Activated CD8-positive, alpha-beta memory T cell treated with anti-CD3 and anti-CD28 coated beads, Interleukin-2, amount 50 U/mL, for 1 hour (primary cell): ENCODE data around the gene HMBS.
"Not testable (repeated sequence)": the region's sequence is repeated elsewhere in the genome, so short reads cannot be mapped to it uniquely, and the experiment has no call there.

Experiments
- DNase-seq: peaks from one replicate; pipeline ENCODE4 v3.0.0-alpha.2; 2020; ENCODE audit errors: extremely low read depth

Gene HMBS

DNA sequence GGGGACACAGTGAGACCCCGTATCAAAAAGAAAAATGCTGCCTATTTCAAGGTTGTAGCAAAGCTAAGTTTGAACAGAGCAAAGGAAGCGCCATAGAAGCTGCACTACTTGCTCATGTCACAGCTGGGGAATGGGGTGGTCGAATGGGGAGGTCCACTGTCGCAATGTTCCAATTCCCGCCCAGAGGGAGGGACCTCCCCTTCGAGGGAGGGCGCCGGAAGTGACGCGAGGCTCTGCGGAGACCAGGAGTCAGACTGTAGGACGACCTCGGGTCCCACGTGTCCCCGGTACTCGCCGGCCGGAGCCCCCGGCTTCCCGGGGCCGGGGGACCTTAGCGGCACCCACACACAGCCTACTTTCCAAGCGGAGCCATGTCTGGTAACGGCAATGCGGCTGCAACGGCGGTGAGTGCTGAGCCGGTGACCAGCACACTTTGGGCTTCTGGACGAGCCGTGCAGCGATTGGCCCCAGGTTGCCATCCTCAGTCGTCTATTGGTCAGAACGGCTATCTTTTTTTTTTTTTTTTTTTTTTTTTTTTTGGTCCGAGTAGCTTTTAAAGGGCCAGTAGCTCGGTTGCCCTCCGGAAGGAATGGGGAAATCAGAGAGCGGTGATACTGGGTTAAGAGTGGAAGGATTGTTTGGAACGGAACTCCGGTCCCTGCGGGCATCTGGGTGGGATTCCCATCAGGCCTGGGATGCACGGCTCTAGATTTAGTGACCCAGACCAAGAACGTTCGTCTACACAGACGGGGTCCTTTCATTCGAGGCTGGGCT lies at the start of gene HMBS:
TSS of gene HMBS (plus strand) at position 219 of the 774 bp plus-strand sequence. CDS start at position 372, 153 bp downstream.
- peak; percentile 77 for DNase-seq

DNA sequence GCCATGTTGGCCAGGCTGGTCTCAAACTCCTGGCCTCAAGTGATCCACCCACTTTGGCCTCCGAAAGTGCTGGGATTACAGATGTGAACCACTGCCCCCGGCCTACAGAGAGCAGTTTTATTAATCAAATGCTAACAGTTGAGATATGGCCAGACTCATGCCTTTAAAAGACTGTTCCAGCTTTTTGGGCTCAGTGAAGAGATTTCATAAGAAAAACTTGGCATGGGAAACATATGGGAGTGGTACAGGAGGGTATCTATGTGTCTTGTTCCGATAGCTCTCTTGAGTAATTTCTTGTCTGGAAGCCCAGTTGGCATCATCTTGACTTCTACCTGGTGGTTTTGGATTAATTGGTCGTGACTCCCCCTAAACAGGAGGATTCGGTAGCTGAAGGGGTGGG lies 45.8 kb upstream of the HMBS start:
- no peak for DNase-seq

DNA sequence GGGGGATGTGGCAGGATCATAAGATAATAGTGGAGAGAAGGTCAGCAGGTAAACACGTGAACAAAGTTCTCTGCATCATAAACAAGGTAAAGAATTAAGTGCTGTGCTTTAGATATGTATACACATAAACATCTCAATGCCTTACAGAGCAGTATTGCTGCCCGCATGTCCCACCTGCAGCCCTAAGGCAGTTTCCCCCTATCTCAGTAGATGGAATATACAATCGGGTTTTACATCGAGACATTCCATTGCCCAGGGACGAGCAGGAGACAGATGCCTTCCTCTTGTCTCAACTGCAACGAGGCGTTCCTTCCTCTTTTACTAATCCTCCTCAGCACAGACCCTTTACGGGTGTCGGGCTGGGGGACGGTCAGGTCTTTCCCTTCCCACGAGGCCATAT lies 45.2 kb upstream of the HMBS start:
- DNase-seq, result not testable (repeated sequence)

DNA sequence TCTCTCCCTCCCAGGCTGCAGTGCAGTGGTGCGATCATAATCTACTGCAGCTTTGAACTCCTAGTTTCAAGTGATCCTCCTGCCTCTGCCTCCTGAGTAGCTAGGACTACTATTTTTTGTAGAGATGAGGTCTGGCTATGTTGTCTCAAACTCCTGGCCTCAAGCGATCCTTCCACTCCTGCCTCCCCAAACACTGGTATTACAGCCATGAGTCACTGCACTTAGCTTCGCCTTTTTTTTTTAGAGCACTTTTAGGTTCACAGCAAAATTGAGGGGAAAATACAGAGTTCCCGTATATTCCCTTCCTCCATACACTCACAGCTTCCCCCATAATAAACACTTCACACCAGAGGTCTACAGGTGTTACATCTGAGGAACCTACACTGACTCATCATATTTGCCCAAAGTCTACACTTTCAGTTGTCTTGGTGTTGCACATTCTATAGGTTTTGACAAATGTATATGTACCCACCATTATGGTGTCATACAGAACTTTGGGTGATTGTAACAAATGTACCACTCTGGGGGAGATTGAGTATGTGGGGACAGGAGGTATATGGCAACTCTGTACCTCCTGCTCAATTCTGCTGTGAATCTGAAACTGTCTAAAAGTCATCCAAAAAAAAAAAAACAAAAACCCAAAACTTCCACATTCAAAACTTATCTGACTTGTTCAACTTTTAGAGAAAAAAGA lies 42.7 kb upstream of the HMBS start:
- no peak for DNase-seq

DNA sequence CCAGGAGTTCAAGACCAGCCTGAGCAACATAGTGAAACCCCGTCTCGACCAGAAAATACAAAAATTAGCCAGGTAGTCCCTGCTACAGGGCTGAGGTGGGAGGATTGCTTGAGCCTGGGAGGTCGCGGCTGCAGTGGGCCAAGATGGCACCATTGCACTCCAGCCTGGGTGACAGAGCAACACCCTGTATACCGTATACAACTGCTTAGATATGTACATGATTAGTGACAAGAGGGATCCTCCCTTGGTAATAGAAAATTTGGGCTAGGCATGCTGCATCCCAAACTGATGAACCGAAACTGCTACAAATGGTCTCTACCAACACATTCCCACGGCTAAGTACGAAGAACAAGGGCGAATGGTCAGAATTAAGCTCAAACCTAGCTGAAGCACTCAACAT lies 41.8 kb upstream of the HMBS start:
- no peak for DNase-seq

GRCh38 chr11:119044708-119045107 lies 40.0 kb upstream of the HMBS start:
- no peak for DNase-seq

DNA sequence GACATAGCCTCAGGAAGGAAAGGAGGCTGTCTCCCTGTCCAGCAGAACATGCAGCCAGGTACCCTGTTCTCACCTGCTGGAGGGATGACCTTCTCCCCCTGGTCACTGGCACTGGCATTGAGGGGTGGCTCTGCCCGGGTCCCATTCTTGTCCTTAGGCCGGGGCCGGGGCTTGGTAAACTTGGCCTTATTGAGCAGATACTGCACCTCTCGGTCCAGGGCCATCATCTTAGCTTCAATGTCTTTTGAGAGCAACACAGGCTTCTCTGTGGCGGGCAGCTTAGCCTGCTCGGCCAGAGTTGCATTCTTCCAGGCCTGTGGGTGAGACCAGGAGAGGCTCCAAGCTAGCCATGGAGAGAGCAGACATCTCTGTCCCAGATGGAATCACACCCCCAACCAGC lies 38.2 kb upstream of the HMBS start:
- DNase-seq, result no peak

DNA sequence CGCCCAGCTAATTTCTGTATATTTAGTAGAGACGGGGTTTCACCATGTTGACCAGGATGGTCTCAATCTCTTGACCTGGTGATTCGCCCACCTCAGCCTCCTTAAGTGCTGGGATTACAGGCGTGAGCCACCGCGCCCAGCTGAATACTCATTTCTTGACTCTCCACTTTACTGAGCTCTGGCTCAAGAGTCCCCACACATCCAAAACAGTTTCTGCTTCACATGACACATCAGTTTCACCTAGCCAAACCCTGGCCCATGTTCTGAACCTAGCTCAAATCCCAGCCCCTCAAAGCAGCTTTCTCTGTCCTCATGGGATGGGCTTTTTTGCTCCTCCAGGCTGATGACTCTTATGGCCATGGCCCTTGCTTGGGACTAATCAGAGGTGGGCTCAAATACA lies 37.5 kb upstream of the HMBS start:
- DNase-seq, result no peak

- no peak for DNase-seq
Measured at GRCh38 chr11:119048644-119049043, 36.0 kb upstream of the HMBS start.

DNA sequence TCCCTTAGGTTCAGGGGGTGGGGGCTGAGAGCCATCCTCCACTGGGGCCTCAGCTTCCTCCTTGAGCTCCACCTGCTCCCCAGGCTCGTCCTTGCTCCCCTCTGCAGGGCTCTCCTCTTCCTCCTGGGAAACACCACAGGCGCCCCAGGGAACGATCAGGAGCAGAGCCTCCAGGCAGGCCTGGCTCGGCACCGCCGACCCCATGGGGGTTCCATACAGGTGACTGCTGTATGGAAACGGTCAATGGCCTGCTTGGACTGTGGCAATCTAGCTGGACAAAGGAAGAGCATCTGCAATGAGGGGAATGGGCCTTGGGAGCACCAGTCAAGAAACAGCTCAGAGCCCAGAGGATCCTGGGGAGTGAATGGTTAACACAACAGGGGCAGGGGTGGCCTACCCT lies 35.6 kb upstream of the HMBS start:
- DNase-seq, result no peak

DNA sequence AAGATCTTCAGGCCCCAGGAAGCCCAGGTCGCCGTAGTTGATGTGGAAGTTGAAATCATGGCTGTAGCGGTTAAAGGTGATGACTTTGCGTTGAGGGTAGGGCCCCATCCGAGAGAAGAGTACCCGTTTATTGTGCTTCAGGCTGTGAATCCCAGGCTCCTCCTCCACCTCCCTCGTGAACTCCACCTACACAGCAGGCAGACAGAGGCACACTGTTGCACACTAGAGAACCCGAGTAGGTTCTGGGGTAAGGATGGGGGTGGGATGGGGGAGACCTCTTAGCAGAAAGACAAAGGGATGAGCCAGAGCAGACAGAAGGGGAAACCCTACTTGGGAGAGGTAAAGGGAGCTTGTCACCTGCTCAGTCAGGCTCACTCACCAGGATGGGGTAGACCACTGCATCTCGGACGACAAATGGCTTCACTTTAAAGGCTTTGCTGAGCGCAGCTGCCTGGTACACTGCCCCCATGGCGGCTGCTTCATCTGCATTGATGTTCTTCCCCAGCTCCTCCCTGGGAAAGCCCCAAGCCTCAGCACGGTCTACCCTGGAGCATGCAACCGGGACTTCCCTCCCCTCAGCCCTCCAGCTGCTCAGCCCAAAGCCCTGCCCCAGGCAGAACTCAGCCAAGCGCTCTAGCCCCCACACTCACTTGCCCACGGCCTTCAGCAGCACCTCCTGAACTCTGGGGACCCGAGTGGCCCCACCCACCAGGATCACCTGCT lies 33.1 kb upstream of the HMBS start:
- DNase-seq, result no peak

DNA sequence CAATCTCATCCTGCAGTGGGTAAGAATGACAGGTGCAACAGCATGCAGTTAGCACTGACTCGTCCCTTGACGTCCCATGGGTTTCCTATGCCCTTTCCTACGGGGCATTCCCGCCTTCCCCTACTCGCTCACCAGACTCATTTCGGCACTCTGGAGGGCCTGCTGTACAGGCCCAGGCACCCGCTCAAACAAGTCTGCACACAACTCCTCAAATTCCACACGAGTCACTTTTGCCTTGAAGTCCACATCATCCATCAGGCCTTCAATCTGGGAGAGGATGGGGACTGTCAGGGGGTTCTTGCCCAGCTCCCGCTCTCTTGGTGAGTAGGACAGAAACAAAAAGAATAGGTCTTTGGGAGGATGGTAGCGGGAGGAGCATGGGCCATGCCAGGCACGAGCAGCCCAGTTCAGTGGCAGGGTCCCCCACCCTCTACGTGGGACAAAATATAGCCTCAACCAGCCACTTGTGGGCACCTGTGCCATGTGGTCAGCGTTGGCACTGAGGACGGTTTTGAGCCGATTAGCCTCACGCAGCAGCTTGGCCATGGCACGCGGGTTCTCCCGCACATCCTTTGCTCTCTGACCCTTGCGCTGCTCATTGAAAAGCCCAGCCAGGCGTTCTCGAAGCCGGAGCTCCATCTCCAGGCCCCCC lies 32.4 kb upstream of the HMBS start:
- DNase-seq, result no peak

GRCh38 chr11:119054418-119054817 lies 30.3 kb upstream of the HMBS start:
- DNase-seq, result no peak

GRCh38 chr11:119055901-119056300 lies 28.8 kb upstream of the HMBS start:
- no peak for DNase-seq

DNA sequence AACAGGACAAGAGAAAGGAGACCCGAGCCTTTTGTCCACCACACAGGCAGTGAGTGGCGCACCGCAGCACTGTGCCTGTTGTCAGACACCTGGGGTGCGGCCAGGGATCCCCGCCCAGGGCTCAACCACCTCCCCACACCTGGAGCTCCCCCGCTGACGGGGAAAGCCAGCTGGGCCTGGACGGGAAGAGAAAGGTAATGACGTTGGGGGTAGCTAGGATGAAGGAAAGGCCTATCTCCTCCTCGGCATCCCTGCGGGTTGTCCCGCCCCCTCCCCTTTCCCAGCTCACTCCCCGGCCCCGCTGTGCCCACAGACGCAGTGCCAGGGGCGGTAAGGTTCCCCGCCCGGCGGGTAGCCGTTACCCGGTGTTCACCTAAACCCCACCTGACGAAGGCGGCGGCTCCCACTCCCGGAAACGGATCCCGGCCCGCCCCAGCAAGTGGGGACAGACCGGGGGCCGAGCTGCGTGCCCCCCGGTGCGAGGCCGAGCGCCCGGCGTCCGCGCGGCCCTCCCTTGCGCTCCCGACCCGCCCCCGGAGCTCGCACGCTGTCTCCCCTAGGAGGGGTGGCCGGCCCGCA lies 28.2 kb upstream of the HMBS start:
- DNase-seq, result no peak

DNA sequence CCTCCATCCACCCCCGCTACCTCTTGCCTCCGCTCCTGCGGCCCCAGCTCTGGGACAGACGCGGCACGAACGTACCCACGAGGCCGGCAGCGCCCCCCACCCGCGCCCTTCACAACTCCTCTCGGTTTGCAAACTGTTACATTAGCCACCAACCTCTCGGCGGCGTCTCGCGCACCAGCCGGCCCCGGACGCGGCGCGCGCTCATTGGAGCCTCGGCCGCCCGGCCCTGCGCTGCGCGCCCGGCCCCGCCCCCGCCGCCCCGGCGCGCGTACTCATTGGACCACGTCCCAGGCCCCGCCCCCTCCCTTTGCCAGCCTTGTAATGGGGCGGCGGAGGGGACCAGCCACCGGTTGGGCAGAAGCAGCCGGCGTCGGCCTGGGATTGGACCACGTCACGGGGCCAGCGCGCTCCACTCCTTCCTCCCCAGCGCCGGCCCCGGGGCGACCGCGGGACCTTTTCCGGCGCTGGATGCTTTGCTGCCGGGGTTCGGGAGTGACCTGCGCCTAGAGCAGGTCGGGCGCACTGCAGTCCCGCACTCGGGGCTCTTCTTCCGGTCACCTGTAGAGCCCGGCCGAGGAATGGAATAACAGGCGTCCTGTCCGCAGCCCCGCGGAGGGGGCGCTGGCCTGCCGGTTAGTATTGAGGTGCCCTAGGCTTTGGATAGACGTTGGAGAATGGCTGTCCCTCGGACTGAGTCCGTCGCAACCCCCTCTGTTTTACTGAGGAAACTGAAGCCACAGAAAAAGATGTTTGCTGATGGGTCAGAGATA lies 27.5 kb upstream of the HMBS start, which contains the start of gene HYOU1:
TSS of gene HYOU1 (minus strand) at position 206 of the 770 bp plus-strand sequence. CDS start 1,045 bp downstream, outside the sequence.
- DNase-seq, result peak; percentile 93

- not testable (repeated sequence) for DNase-seq
Measured at GRCh38 chr11:119059128-119059527, 25.6 kb upstream of the HMBS start.

DNA sequence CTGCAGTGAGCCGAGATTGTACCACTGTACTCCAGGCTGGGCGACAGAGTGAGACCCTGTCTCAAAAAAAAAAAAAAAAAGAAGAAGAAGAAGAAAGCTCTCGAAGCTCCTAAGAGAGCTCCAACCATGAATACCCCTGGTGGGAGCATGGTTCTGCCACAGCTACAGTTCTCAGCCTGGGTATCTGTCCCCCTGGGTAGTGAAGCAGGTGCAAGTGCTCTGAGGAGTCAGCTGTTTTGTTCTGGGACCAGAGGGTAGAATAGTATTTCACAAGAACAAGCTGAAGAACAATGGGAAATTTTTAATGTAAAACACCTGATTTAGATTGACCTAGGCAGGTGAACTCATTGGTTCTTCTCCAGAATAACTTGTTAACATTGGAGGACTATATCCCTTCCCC lies 23.4 kb upstream of the HMBS start:
- no peak for DNase-seq

DNA sequence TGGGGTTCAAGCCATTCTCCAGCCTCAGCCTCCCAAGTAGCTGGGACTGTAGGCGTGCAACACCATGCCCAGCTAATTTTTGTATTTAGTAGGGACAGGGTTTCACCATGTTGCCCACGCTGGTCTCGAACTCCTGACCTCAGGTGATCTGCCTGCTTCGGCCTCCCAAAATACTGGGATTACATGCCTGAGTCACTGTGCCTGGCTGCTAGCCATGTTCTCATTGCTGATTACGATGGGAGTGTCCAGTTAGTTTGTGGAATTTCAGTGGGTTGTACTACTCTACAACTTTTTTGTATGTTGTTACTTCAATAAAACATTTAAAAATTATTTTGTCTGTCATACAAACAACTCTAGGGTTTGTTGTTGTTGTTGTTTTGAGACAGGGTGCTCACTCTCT lies 21.9 kb upstream of the HMBS start:
- DNase-seq, result no peak

GRCh38 chr11:119065369-119065768 lies 19.3 kb upstream of the HMBS start:
- no peak for DNase-seq
